DMS53 (cell line): ENCODE results near the gene TSSK3.

ENCODE experiments used
- DNase-seq: peaks from one replicate; lab custom pipeline; 2025; lab: John Stamatoyannopoulos, UW

TSSK3 gene

GRCh38 chr1:32362474-32363313 lies at the start of gene TSSK3, which contains the start of gene FAM229A:
Gene TSSK3, plus strand, starts transcription at chr1:32362539. Its CDS starts 163 bp downstream, at chr1:32362702.
Gene FAM229A, minus strand, starts transcription at chr1:32362485. Its CDS starts 394 bp downstream, at chr1:32362091.
- peak; percentile 67 for DNase-seq

GRCh38 chr1:32316903-32317277 lies 45.4 kb upstream of the TSSK3 start:
- DNase-seq = no peak

GRCh38 chr1:32318127-32318869 lies 44.0 kb upstream of the TSSK3 start:
- DNase-seq = no peak

GRCh38 chr1:32321712-32322291 lies 40.5 kb upstream of the TSSK3 start:
- peak; percentile 87 for DNase-seq

GRCh38 chr1:32327204-32327603 lies 35.1 kb upstream of the TSSK3 start:
- no peak for DNase-seq

- no peak for DNase-seq
Measured at GRCh38 chr1:32329931-32330466, 32.3 kb upstream of the TSSK3 start.

GRCh38 chr1:32330558-32331151 lies 31.7 kb upstream of the TSSK3 start:
- no peak for DNase-seq

- no peak for DNase-seq
Measured at GRCh38 chr1:32331549-32331948, 30.8 kb upstream of the TSSK3 start.

GRCh38 chr1:32332290-32333079 lies 29.9 kb upstream of the TSSK3 start:
- DNase-seq = peak; percentile 77

GRCh38 chr1:32333251-32333963 lies 28.9 kb upstream of the TSSK3 start:
- DNase-seq = peak; percentile 37

GRCh38 chr1:32334274-32334861 lies 28.0 kb upstream of the TSSK3 start:
- peak; percentile 50 for DNase-seq

- DNase-seq = peak; percentile 79
Measured at GRCh38 chr1:32334864-32335534, 27.3 kb upstream of the TSSK3 start.

GRCh38 chr1:32335535-32335789 lies 26.9 kb upstream of the TSSK3 start:
- DNase-seq = no peak

GRCh38 chr1:32335790-32336590 lies 26.3 kb upstream of the TSSK3 start, which contains the start of gene MARCKSL1:
Gene MARCKSL1, minus strand, starts transcription at chr1:32336233. Its CDS starts 200 bp downstream, at chr1:32336033.
- DNase-seq = peak; percentile 86

GRCh38 chr1:32336591-32336932 lies 25.8 kb upstream of the TSSK3 start:
- no peak for DNase-seq

- DNase-seq = peak; percentile 36
Measured at GRCh38 chr1:32336963-32337675, 25.2 kb upstream of the TSSK3 start.

GRCh38 chr1:32337855-32338636 lies 24.3 kb upstream of the TSSK3 start:
- no peak for DNase-seq
